HEK293 (cell line): ENCODE measurements around the gene ACSF2.

Experiments
- FEZF1 ChIP-seq: fragments of 450-650 bp; formaldehyde crosslinking; IDR thresholded peaks from 2 replicates; pipeline ENCODE4 v1.5.1; 2016; ENCODE audit warnings: missing biosample characterization, missing genetic modification characterization
- RBAK ChIP-seq: fragments of 450-650 bp; formaldehyde crosslinking; IDR thresholded peaks from 2 replicates; pipeline ENCODE4 v1.5.1; 2016; ENCODE audit warnings: missing biosample characterization, missing genetic modification characterization
- SP7 ChIP-seq: fragments of 450-650 bp; formaldehyde crosslinking; IDR thresholded peaks from 2 replicates; pipeline ENCODE4 v1.5.1; 2016; ENCODE audit warnings: missing biosample characterization, missing genetic modification characterization
- ZNF112 ChIP-seq: fragments of 450-650 bp; formaldehyde crosslinking; IDR thresholded peaks from 2 replicates; pipeline ENCODE4 v1.5.0; 2017; ENCODE audit warnings: missing biosample characterization, missing genetic modification characterization
- ZNF148 ChIP-seq: fragments of 450-650 bp; formaldehyde crosslinking; IDR thresholded peaks from 2 replicates; pipeline ENCODE4 v1.5.0; 2017; ENCODE audit warnings: missing biosample characterization, missing genetic modification characterization, borderline replicate concordance
- ZNF280C ChIP-seq: fragments of 450-650 bp; formaldehyde crosslinking; IDR thresholded peaks from 2 replicates; pipeline ENCODE4 v1.5.1; 2016; ENCODE audit warnings: missing biosample characterization, missing genetic modification characterization
- ZNF433 ChIP-seq: fragments of 450-650 bp; formaldehyde crosslinking; IDR thresholded peaks from 2 replicates; pipeline ENCODE4 v1.5.1; 2016; ENCODE audit warnings: missing biosample characterization, missing genetic modification characterization, low read depth
- ZNF596 ChIP-seq: fragments of 450-650 bp; IDR thresholded peaks from 2 replicates; pipeline ENCODE4 v1.5.0; 2018; ENCODE audit warnings: missing biosample characterization, mild to moderate bottlenecking, missing genetic modification characterization, moderate library complexity
- ZNF624 ChIP-seq: fragments of 450-650 bp; formaldehyde crosslinking; IDR thresholded peaks from 2 replicates; pipeline ENCODE4 v1.5.1; 2017; ENCODE audit warnings: missing biosample characterization, missing genetic modification characterization
- ZNF660 ChIP-seq: fragments of 450-650 bp; IDR thresholded peaks from 2 replicates; pipeline ENCODE4 v1.5.1; 2018; ENCODE audit warnings: missing biosample characterization, mild to moderate bottlenecking, missing genetic modification characterization
- ZNF664 ChIP-seq: fragments of 450-650 bp; formaldehyde crosslinking; IDR thresholded peaks from 2 replicates; pipeline ENCODE4 v1.5.1; 2016; ENCODE audit warnings: missing biosample characterization, missing genetic modification characterization
- ZNF670 ChIP-seq: fragments of 450-650 bp; formaldehyde crosslinking; IDR thresholded peaks from 2 replicates; pipeline ENCODE4 v1.5.1; 2016; ENCODE audit warnings: missing biosample characterization, missing genetic modification characterization, low read depth
- ZNF777 ChIP-seq: fragments of 450-650 bp; formaldehyde crosslinking; IDR thresholded peaks from 2 replicates; pipeline ENCODE4 v1.5.1; 2017; ENCODE audit warnings: missing biosample characterization, missing genetic modification characterization, borderline replicate concordance
- TF ChIP-seq, protein P1 (sequence below): fragments of 450-650 bp; formaldehyde crosslinking; IDR thresholded peaks from 2 replicates; pipeline ENCODE4 v1.5.1; 2016; ENCODE audit warnings: missing biosample characterization, missing genetic modification characterization, borderline replicate concordance
- TF ChIP-seq, protein P2 (sequence below): fragments of 450-650 bp; formaldehyde crosslinking; conservative IDR thresholded peaks from 2 replicates; pipeline ENCODE4 v1.5.1; 2016; ENCODE audit warnings: low read depth, missing biosample characterization, missing genetic modification characterization
- TF ChIP-seq, protein P3 (sequence below): fragments of 450-650 bp; formaldehyde crosslinking; IDR thresholded peaks from 2 replicates; pipeline ENCODE4 v1.5.1; 2017; ENCODE audit warnings: missing biosample characterization, missing genetic modification characterization
- TF ChIP-seq, protein P4 (sequence below): fragments of 450-650 bp; formaldehyde crosslinking; IDR thresholded peaks from 2 replicates; pipeline ENCODE4 v1.5.1; 2016; ENCODE audit warnings: missing biosample characterization, missing genetic modification characterization

ACSF2 gene

DNA sequence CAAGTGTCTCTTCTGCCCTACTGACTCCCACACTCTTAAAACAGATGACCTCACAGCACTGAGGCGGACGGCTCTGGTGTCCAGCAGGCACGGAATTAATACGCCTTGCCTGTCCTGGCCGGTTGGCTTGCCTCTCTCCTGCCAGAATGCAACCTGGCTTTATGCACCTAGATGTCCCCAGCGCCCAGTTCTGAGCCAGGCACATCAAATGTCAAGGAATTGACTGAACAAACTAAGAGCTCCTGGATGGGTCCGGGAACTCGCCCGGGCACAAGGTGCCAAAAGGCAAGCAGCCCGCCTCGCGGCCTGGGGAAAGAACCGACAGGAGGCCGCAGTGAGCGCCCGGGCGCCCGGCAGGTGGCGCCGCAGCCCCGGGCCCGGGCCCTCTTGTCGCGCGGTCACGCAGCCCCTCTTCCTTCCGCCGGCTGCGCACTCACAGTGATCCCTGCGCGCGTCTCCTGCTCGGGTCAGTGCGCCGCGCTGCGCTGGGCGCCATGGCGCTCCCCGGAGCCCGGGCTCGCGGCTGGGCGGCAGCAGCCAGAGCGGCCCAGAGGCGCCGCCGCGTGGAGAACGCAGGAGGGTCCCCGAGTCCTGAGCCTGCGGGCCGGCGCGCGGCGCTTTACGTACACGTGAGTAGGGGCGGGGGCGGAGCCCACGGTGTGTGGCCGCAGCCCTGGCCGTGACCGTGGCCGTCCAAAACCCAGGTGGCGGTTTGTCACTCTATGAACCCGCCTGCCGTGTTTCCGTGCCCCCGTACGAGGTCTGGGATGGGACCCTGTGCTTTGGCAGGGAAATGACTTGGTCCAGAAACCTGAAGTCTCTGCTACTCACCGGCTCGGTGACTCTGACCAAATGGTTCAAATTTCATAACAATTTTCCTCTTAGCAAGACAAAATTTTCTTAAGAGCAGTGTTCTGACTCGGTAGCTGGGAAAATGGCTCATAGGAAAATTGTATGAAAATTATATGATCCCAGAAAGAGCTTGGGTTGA is 52.7 kb downstream of the ACSF2 start, which contains the start of gene RSAD1 (continued):
- TF ChIP-seq ZNF660 (tag by site-specific recombination) (peak; percentile 95), FEZF1 (no peak), SP7 (tag by site-specific recombination) (peak; percentile 40; the same call in 1 of the 2 replicates), ZNF777 (tag by site-specific recombination) (no peak), ZNF433 (tag by site-specific recombination) (no peak), ZNF664 (no peak), ZNF624 (tag by site-specific recombination) (no peak), ZNF596 (tag by site-specific recombination) (peak; percentile 72; the same call in 1 of the 2 replicates), ZNF670 (tag by site-specific recombination) (no peak), RBAK (tag by site-specific recombination) (no peak), ZNF148 (tag by site-specific recombination) (no peak), ZNF112 (no peak), ZNF280C (tag by site-specific recombination) (no peak)
- TF ChIP-seq, protein P1, sequence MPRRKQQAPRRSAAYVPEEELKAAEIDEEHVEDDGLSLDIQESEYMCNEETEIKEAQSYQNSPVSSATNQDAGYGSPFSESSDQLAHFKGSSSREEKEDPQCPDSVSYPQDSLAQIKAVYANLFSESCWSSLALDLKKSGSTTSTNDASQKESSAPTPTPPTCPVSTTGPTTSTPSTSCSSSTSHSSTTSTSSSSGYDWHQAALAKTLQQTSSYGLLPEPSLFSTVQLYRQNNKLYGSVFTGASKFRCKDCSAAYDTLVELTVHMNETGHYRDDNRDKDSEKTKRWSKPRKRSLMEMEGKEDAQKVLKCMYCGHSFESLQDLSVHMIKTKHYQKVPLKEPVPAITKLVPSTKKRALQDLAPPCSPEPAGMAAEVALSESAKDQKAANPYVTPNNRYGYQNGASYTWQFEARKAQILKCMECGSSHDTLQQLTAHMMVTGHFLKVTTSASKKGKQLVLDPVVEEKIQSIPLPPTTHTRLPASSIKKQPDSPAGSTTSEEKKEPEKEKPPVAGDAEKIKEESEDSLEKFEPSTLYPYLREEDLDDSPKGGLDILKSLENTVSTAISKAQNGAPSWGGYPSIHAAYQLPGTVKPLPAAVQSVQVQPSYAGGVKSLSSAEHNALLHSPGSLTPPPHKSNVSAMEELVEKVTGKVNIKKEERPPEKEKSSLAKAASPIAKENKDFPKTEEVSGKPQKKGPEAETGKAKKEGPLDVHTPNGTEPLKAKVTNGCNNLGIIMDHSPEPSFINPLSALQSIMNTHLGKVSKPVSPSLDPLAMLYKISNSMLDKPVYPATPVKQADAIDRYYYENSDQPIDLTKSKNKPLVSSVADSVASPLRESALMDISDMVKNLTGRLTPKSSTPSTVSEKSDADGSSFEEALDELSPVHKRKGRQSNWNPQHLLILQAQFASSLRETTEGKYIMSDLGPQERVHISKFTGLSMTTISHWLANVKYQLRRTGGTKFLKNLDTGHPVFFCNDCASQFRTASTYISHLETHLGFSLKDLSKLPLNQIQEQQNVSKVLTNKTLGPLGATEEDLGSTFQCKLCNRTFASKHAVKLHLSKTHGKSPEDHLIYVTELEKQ (tag by site-specific recombination), result no peak
- TF ChIP-seq, protein P2, sequence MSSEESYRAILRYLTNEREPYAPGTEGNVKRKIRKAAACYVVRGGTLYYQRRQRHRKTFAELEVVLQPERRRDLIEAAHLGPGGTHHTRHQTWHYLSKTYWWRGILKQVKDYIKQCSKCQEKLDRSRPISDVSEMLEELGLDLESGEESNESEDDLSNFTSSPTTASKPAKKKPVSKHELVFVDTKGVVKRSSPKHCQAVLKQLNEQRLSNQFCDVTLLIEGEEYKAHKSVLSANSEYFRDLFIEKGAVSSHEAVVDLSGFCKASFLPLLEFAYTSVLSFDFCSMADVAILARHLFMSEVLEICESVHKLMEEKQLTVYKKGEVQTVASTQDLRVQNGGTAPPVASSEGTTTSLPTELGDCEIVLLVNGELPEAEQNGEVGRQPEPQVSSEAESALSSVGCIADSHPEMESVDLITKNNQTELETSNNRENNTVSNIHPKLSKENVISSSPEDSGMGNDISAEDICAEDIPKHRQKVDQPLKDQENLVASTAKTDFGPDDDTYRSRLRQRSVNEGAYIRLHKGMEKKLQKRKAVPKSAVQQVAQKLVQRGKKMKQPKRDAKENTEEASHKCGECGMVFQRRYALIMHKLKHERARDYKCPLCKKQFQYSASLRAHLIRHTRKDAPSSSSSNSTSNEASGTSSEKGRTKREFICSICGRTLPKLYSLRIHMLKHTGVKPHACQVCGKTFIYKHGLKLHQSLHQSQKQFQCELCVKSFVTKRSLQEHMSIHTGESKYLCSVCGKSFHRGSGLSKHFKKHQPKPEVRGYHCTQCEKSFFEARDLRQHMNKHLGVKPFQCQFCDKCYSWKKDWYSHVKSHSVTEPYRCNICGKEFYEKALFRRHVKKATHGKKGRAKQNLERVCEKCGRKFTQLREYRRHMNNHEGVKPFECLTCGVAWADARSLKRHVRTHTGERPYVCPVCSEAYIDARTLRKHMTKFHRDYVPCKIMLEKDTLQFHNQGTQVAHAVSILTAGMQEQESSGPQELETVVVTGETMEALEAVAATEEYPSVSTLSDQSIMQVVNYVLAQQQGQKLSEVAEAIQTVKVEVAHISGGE, result peak; percentile 66
- TF ChIP-seq, protein P3, sequence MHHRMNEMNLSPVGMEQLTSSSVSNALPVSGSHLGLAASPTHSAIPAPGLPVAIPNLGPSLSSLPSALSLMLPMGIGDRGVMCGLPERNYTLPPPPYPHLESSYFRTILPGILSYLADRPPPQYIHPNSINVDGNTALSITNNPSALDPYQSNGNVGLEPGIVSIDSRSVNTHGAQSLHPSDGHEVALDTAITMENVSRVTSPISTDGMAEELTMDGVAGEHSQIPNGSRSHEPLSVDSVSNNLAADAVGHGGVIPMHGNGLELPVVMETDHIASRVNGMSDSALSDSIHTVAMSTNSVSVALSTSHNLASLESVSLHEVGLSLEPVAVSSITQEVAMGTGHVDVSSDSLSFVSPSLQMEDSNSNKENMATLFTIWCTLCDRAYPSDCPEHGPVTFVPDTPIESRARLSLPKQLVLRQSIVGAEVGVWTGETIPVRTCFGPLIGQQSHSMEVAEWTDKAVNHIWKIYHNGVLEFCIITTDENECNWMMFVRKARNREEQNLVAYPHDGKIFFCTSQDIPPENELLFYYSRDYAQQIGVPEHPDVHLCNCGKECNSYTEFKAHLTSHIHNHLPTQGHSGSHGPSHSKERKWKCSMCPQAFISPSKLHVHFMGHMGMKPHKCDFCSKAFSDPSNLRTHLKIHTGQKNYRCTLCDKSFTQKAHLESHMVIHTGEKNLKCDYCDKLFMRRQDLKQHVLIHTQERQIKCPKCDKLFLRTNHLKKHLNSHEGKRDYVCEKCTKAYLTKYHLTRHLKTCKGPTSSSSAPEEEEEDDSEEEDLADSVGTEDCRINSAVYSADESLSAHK (tag by site-specific recombination), result no peak
- TF ChIP-seq, protein P4, sequence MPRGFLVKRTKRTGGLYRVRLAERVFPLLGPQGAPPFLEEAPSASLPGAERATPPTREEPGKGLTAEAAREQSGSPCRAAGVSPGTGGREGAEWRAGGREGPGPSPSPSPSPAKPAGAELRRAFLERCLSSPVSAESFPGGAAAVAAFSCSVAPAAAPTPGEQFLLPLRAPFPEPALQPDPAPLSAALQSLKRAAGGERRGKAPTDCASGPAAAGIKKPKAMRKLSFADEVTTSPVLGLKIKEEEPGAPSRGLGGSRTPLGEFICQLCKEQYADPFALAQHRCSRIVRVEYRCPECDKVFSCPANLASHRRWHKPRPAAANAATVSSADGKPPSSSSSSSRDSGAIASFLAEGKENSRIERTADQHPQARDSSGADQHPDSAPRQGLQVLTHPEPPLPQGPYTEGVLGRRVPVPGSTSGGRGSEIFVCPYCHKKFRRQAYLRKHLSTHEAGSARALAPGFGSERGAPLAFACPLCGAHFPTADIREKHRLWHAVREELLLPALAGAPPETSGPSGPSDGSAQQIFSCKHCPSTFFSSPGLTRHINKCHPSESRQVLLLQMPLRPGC, result no peak
